ENCODE data around the gene CAMK1. TPM values are rescaled to one million over a fixed set of nuclear protein-coding genes. Genes with fewer than 3 reads are reported as not detected.
"Not testable (repeated sequence)": the region's sequence is repeated elsewhere in the genome, so short reads cannot be mapped to it uniquely, and the experiment has no call there.

CAMK1 gene
- total and polyA plus RNA-seq, 2 of the 4 experiments (the other 2 are of a cell fraction) = 33.3 to 36.4 TPM

- H3K36me3 ChIP-seq (ENCODE audit: control insufficient read depth, insufficient read depth, low read length); H2BK15ac ChIP-seq (ENCODE audit: low read depth, low read length); H2AK9ac ChIP-seq (replicated peaks; ENCODE audit: low read depth, low read length, poor library complexity); BruUV-seq (replicated peaks); H2AFZ ChIP-seq (replicated peaks; ENCODE audit: low read length, poor library complexity); ATAC-seq (ENCODE audit: low read depth); H3K4me3 ChIP-seq (ENCODE audit: insufficient read depth, low read depth, low read length); H2BK120ac ChIP-seq (ENCODE audit: low read depth, low read length); H4K8ac ChIP-seq (ENCODE audit: low read depth in 2 of 2, low read length in 2 of 2); H3K4me2 ChIP-seq (ENCODE audit: low read depth, low read length); H3K4ac ChIP-seq (ENCODE audit: low read depth, low read length); CTCF ChIA-PET; H4K20me1 ChIP-seq (ENCODE audit: insufficient read depth, low read length); H3K9me3 ChIP-seq (ENCODE audit: control insufficient read depth, insufficient read depth, low read length); H3K9ac ChIP-seq (ENCODE audit: low read depth, low read length); H2BK20ac ChIP-seq (ENCODE audit: low read depth, low read length); H3K27ac ChIP-seq (ENCODE audit: insufficient read depth, low read length); H3K27me3 ChIP-seq (ENCODE audit: control insufficient read depth, insufficient read depth, low read length); H4K5ac ChIP-seq (ENCODE audit: low read depth, low read length); H2AK5ac ChIP-seq (ENCODE audit: low read depth, low read length); H4K91ac ChIP-seq (ENCODE audit: insufficient read depth, low read depth, low read length); H3K23ac ChIP-seq (ENCODE audit: low read depth, low read length); H3K56ac ChIP-seq (ENCODE audit: extremely low read depth, insufficient read depth, low read length); H3K14ac ChIP-seq (replicated peaks; ENCODE audit: low read depth, low read length); H3K18ac ChIP-seq (ENCODE audit: low read depth, low read length); intact Hi-C loops (cut with micrococcal nuclease); POLR2A ChIA-PET (ENCODE audit: unreplicated experiment); in situ Hi-C loops (cut with MboI; ENCODE audit: low sequenced_read_pairs); H2BK5ac ChIP-seq (ENCODE audit: low read depth, low read length, poor library complexity, severe bottlenecking); DNase-seq; dilution Hi-C loops (cut with HindIII; ENCODE audit: low sequenced_read_pairs, unreplicated experiment): not testable (repeated sequence)
- no CpG with 5 or more reads among the region's 2 CpGs for WGBS, 2 experiments (ENCODE audit: extremely low coverage in 2 of 2, insufficient read length in 1 of 2)
- Histone ChIP-seq H3K4me1 (ENCODE audit: control insufficient read depth, insufficient read depth, low read length) (peaks cover 27% of the 10 kb centered on the region), H3K79me1 (ENCODE audit: low read depth in 1 of 2, low read length in 2 of 2) (peaks cover 16 to 37% of the 10 kb centered on the region in 2 experiments; a peak in 3 of 4 replicates), H3K9me1 (ENCODE audit: insufficient read depth, low read length) (peaks cover 20% of the 10 kb centered on the region)
Observed at GRCh38 chr3:9771007-9771406, 1.3 kb upstream of the CAMK1 start.

All from IMR-90 (cell line).